RWPE2 (cell line): ENCODE data around the gene TTLL8.

ENCODE experiments used
- ATAC-seq: fragments of 200-7000 bp; cut with Tn5 transposase; 3 replicates; pipeline ENCODE4 v1.9.1; 2021; ENCODE audit warnings: low read depth
- DNase-seq: peaks from one replicate; pipeline ENCODE4 v3.0.0-alpha.2; 2020; ENCODE audit warnings: low spot score
- H3K27ac ChIP-seq: fragments of 450-650 bp; 2 replicates; pipeline ENCODE4 v1.5.1; 2017; ENCODE audit warnings: mild to moderate bottlenecking; ENCODE audit not compliant: poor library complexity, severe bottlenecking
- H3K27me3 ChIP-seq: fragments of 250-450 bp; sonication (Bioruptor Pico); 2 replicates; pipeline ENCODE4 v1.5.1; 2021; ENCODE audit warnings: mild to moderate bottlenecking, moderate library complexity; ENCODE audit not compliant: insufficient read depth, poor library complexity, severe bottlenecking
- H3K36me3 ChIP-seq: fragments of 250-450 bp; sonication (Bioruptor Pico); 2 replicates; pipeline ENCODE4 v1.5.1; 2020; ENCODE audit warnings: low read depth, mild to moderate bottlenecking, moderate library complexity
- H3K4me1 ChIP-seq: fragments of 250-450 bp; sonication (Bioruptor Pico); 2 replicates; pipeline ENCODE4 v1.5.1; 2021; ENCODE audit warnings: mild to moderate bottlenecking, moderate library complexity; ENCODE audit not compliant: insufficient read depth, poor library complexity, severe bottlenecking
- H3K4me3 ChIP-seq: fragments of 250-450 bp; sonication (Bioruptor Pico); 2 replicates; pipeline ENCODE4 v1.5.1; 2021; ENCODE audit warnings: mild to moderate bottlenecking, moderate library complexity; ENCODE audit not compliant: severe bottlenecking
- H3K9me3 ChIP-seq: fragments of 250-450 bp; sonication (Bioruptor Pico); 2 replicates; pipeline ENCODE4 v1.5.1; 2021; ENCODE audit warnings: mild to moderate bottlenecking, moderate library complexity; ENCODE audit not compliant: severe bottlenecking
- TF ChIP-seq, protein P1 (sequence below): fragments of 450-650 bp; IDR thresholded peaks from one replicate; pipeline ENCODE4 v1.5.1; 2017; ENCODE audit warnings: mild to moderate bottlenecking, moderate library complexity; ENCODE audit not compliant: poor library complexity, severe bottlenecking

The TTLL8 gene

DNA sequence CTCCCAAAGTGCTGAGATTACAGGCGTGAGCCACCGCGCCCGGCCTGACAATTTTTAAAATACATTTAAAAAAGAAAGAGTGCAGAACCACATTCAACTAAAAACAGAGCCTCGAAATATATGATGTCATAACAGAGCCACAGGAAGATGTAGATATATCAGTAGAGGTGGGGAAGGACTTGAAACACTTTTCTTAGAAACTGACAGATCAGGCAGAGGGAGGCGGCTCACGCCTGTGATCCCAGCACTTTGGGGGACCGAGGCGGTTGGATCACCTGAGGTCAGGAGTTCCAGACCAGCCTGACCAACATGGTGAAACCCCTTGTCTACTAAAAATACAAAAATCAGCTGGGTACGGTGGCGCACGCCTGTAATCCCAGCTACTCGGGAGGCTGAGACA, 20.1 kb upstream of the TTLL8 start:
- H3K4me1 ChIP-seq = peaks cover 6% of the 10 kb centered on the region
- ATAC-seq = no peak
- no peaks in the 10 kb centered on the region for H3K27me3 ChIP-seq
- no peak overlapping the region for H3K27ac ChIP-seq
- no peaks in the 10 kb centered on the region for H3K9me3 ChIP-seq
- TF ChIP-seq, protein P1, sequence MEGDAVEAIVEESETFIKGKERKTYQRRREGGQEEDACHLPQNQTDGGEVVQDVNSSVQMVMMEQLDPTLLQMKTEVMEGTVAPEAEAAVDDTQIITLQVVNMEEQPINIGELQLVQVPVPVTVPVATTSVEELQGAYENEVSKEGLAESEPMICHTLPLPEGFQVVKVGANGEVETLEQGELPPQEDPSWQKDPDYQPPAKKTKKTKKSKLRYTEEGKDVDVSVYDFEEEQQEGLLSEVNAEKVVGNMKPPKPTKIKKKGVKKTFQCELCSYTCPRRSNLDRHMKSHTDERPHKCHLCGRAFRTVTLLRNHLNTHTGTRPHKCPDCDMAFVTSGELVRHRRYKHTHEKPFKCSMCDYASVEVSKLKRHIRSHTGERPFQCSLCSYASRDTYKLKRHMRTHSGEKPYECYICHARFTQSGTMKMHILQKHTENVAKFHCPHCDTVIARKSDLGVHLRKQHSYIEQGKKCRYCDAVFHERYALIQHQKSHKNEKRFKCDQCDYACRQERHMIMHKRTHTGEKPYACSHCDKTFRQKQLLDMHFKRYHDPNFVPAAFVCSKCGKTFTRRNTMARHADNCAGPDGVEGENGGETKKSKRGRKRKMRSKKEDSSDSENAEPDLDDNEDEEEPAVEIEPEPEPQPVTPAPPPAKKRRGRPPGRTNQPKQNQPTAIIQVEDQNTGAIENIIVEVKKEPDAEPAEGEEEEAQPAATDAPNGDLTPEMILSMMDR = no peak
- DNase-seq = no peak
- no peaks in the 10 kb centered on the region for H3K36me3 ChIP-seq
- H3K4me3 ChIP-seq = no peak overlapping the region

DNA sequence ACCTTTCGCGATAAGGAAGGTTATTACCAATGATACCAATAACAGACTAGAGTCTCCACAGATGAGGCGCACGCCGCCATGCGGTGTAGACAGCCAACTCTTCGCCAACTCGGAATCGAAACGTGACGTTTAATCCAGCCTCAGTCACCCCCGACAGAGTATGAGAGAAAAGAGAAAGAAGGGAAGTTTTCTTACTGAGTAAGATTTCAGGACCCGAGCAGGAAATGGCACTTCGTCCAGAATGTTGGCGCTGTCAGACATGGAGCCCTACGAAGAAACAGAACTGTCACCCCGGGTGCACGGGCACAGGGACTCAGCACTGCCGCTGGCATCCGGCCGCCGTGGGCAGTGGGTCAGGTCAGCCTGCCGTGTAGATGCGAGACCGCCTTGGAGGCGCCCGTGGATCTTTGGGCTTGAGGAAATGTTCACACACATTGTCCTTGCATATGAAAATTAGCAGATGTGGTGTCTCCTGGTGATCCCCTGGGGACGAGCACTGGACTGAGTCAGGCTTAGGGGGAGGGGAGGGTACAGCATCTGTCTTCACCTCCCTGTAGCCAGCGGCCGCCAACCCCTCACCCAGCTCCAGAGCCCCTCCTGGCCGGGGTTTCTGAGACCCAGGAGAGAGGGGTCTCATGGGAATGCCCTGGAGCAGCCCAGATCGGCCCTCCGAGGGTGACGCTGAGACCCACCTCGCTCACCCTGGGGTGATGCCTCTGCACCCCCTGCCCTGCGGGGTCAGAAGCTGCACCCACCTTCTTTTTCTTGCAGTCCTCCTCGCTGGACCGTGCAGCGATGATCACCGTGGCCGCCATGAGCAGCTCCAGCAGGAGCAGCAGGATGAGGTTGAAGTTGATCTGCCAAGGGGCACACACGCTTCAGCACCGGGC, 18.8 kb upstream of the TTLL8 start:
- Histone ChIP-seq H3K27me3 (no peaks in the 10 kb centered on the region), H3K36me3 (no peaks in the 10 kb centered on the region), H3K27ac (no peak overlapping the region), H3K4me3 (no peak overlapping the region), H3K9me3 (no peaks in the 10 kb centered on the region), H3K4me1 (no peaks in the 10 kb centered on the region)
- ATAC-seq (no peak), DNase-seq (no peak)
- TF ChIP-seq, protein P1 = no peak

DNA sequence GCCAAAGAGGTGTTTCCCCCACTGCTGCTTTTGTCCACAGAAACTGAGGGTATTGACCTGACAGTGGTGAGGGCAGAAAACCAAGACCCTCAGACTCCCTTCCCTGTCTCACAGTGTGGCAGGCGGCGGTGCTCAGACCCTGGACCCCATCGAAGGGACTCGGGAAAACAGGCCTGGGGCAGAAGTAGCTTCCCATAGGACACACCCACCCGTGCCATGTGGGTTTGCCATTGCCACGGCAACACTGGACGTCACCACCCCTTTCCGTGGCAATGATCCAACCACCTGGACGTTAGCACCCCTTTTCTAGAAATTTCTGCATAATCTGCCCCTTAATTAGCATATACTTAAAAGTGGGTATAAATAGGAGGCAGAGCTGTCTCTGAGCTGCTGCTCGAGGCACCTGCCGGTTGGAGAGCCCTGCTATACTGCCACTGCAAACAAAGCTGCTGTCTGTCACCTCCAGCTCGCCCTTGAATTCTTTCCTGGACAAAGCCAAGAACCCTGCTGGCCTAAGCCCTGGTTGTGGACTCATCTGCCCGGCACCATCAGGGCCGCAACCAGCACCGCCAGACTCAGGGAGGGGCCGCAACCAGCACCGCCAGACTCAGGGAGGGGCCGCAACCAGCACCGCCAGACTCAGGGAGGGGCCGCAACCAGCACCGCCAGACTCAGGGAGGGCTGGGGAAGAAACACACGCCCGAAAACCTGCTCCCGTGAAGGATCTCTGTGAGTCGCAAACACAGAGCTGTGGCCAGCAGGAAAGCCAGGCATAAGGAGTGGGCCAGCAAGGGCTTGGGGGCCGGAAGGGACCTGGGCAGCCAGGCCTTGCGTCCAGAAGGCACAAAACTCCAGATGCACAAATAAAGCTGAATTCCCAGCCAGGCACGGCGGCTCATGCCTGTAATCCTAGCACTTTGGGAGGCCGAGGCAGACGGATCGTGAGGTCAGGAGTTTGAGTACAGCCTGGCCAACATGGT, 16.7 kb upstream of the TTLL8 start:
- no peak for ATAC-seq
- H3K4me3 ChIP-seq = no peak overlapping the region

DNA sequence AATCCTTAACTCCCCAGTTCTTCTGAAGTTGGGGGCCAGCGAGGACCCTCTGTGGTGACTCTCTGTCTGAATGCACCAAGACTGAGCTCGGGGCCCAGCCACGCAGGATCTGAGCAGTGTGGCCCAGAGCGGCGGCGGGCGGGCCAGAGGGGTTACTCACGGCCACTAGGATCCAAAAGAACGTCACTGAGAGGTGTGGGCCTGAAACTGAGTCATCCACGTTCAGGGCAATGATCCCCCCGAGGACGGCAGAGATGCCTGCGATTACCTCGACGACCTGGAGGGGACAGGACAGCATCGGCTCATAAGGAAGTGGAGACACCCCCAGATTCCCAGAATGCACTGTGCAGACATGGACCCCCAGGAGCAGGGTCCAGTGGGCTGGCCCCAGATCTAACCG, 16.0 kb upstream of the TTLL8 start:
- DNase-seq (no peak), ATAC-seq (no peak)
- Histone ChIP-seq H3K27ac (no peak overlapping the region), H3K36me3 (no peaks in the 10 kb centered on the region), H3K9me3 (no peaks in the 10 kb centered on the region), H3K27me3 (no peaks in the 10 kb centered on the region), H3K4me1 (no peaks in the 10 kb centered on the region), H3K4me3 (no peak overlapping the region)
- TF ChIP-seq, protein P1 = no peak

More for the DNA sequence above, 16.7 kb upstream of the TTLL8 start:
- no peak for DNase-seq
- Histone ChIP-seq H3K27me3 (no peaks in the 10 kb centered on the region), H3K9me3 (no peaks in the 10 kb centered on the region), H3K36me3 (no peaks in the 10 kb centered on the region), H3K27ac (no peak overlapping the region), H3K4me1 (no peaks in the 10 kb centered on the region)
- TF ChIP-seq, protein P1 = no peak
